Right lobe of liver (tissue), 6 donors: ENCODE results near the gene ADGRL3. TPM values are rescaled to one million over a fixed set of nuclear protein-coding genes. Genes with fewer than 3 reads are reported as not detected.

Experiments used
- ATAC-seq, 4 donors: fragments of 200-7000 bp; cut with Tn5 transposase; one replicate each; pipeline ENCODE4 v1.9.1; 2020; ENCODE audit warnings: mild to moderate bottlenecking in 4 of 4, moderate library complexity in 4 of 4
- DNase-seq, 3 donors: peaks; one replicate each; pipeline ENCODE4 v3.0.0-alpha.2; 2020
- H3K27ac ChIP-seq, 3 donors: fragments of 200-600 bp; one replicate each; pipeline ENCODE4 v1.8.0; 2022
- H3K27me3 ChIP-seq, 2 donors: fragments of 200-600 bp; one replicate each; pipeline ENCODE4 v1.8.0; 2022
- H3K36me3 ChIP-seq, 4 donors: fragments of 200-600 bp; sonication (generic) in 1 of 4; one replicate each; pipeline versions ENCODE4 v1.5.1 to v1.8.0; 2017 to 2022; ENCODE audit warnings: control low read depth in 1 of 4
- H3K4me1 ChIP-seq, 4 donors: fragments of 200-600 bp; sonication (generic) in 1 of 4; one replicate each; pipeline versions ENCODE4 v1.5.1 to v1.8.0; 2017 to 2022; ENCODE audit warnings: control low read depth in 1 of 4
- H3K4me3 ChIP-seq, 3 donors: fragments of 200-600 bp; one replicate each; pipeline ENCODE4 v1.8.0; 2022
- H3K9me3 ChIP-seq, 4 donors: fragments of 200-600 bp; sonication (generic) in 1 of 4; one replicate each; pipeline versions ENCODE4 v1.5.1 to v1.8.0; 2017 to 2022; ENCODE audit warnings: control low read depth in 1 of 4
- POLR2A ChIP-seq: fragments of 450-650 bp; IDR thresholded peaks from one replicate; pipeline ENCODE4 v1.6.1; 2017; ENCODE audit warnings: antibody characterized with exemption, mild to moderate bottlenecking
- WGBS: methylation state at CpG from one replicate; pipeline ENCODE4 v1.1.6; 2018; ENCODE audit warnings: low coverage, low lambda C conversion rate; ENCODE audit not compliant: insufficient coverage; ENCODE audit errors: missing lambda C conversion rate; 5-methylcytosine and 5-hydroxymethylcytosine counted together
- intact Hi-C, 2 donors: fragments of 100-400 bp; cut with DNase I; formaldehyde crosslinking; loops; one replicate each; pipeline versions ENCODE4 v1.11.2 to v1.14.1; 2022
- total RNA-seq, 6 experiments: library from RNA; depleted of rRNA in 2 of 6; stranded (reverse); fragments of >200 nt in 2 of 6; fragmentation: NEBNext Ultra II Directional in 3 of 6; extraction: Animal tissue kit (Norgen Biotek cat#: 25700) in 3 of 6; gene quantifications; one replicate each; pipeline versions ENCODE4 v1.1.0 to v1.2.4, GENCODE V29; 2016 to 2023
- TF ChIP-seq, protein P1 (sequence below), 4 donors: fragments of 200-600 bp in 3 of 4; fragments of 450-650 bp in 1 of 4; IDR thresholded peaks; one replicate each; pipeline versions ENCODE4 v1.5.1 to v1.8.0; 2016 to 2022; ENCODE audit warnings: antibody characterized with exemption in 4 of 4, mild to moderate bottlenecking in 2 of 4
- donor health status: DM: no; HTN: yes; CAD: no.
- donor health status: DM: no; HTN: no; CAD: no.
- donor health status: DM: no; HTN: no; CAD: no.
- donor health status: DM: no; HTN: yes; CAD: no.
- donor health status: DM: no; HTN: yes; CAD: no.

ADGRL3 gene
- total RNA-seq, 6 experiments from 2014 or later, result 0.06 to 1.1 (median 0.35) TPM

DNA sequence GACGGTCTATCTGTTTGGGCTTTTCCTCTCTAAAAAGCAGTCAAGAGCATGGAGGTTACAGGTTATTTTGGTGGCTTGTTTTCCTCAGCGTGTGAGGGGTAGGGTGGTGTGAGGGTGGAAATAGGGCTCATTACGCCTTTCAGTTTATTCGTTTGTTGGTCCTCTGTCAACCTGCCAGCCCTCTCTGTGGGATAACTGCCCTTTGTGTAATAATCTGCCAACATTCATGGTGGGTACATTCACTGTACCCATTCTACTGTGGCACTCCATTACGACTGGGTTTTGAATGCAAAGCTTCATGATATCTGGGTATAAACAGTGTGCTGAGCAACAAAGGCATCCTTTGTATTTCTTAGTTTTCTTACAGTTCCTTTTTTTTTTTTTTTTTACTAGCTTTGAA is 136.4 kb downstream of the ADGRL3 start:
- DNase-seq, result no peak
- no peak for ATAC-seq
- TF ChIP-seq, protein P1, sequence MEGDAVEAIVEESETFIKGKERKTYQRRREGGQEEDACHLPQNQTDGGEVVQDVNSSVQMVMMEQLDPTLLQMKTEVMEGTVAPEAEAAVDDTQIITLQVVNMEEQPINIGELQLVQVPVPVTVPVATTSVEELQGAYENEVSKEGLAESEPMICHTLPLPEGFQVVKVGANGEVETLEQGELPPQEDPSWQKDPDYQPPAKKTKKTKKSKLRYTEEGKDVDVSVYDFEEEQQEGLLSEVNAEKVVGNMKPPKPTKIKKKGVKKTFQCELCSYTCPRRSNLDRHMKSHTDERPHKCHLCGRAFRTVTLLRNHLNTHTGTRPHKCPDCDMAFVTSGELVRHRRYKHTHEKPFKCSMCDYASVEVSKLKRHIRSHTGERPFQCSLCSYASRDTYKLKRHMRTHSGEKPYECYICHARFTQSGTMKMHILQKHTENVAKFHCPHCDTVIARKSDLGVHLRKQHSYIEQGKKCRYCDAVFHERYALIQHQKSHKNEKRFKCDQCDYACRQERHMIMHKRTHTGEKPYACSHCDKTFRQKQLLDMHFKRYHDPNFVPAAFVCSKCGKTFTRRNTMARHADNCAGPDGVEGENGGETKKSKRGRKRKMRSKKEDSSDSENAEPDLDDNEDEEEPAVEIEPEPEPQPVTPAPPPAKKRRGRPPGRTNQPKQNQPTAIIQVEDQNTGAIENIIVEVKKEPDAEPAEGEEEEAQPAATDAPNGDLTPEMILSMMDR (IDR thresholded peaks at IDR 0.05), result no peak
- TF ChIP-seq POLR2A, result no peak
- WGBS, result 37% methylated on average over 5 of the region's 5 CpGs
- no peaks in the 10 kb centered on the region for H3K4me1 ChIP-seq
- H3K4me3 ChIP-seq, result no peak overlapping the region
- no peak overlapping the region for H3K27ac ChIP-seq
- intact Hi-C loops, result no loop called here
- no peaks in the 10 kb centered on the region for H3K27me3 ChIP-seq
- no peaks in the 10 kb centered on the region for H3K36me3 ChIP-seq
- no peaks in the 10 kb centered on the region for H3K9me3 ChIP-seq

DNA sequence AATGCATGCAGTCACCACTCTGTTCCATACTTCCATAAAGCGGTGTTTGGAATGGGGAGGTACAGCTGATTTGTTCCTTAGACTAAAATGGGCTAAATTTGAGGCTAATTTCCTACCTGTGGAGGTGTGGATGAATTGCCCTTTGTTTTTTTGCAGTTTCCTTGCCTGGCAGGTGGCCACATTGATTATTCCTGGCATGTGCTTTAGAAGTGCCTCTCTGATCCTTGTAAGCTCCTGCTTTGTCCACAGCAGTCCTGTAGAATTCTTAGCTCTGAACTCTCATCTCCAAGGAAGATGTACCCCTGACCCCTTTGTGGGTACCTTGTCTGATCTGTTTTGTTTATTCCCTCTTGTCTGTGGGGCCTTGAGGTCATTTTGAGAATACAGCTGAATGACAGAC is 136.8 kb downstream of the ADGRL3 start:
- WGBS, result 31% methylated on average over 1 of the region's 1 CpG
- H3K27me3 ChIP-seq, result no peaks in the 10 kb centered on the region
- H3K9me3 ChIP-seq, result no peaks in the 10 kb centered on the region
- DNase-seq (no peak), ATAC-seq (no peak)
- TF ChIP-seq, protein P1 (IDR thresholded peaks at IDR 0.05), result no peak
- no peak for TF ChIP-seq POLR2A
- H3K4me3 ChIP-seq, result no peak overlapping the region
- H3K27ac ChIP-seq, result no peak overlapping the region
- H3K4me1 ChIP-seq, result no peaks in the 10 kb centered on the region
- intact Hi-C loops, result no loop called here
- H3K36me3 ChIP-seq, result no peaks in the 10 kb centered on the region

DNA sequence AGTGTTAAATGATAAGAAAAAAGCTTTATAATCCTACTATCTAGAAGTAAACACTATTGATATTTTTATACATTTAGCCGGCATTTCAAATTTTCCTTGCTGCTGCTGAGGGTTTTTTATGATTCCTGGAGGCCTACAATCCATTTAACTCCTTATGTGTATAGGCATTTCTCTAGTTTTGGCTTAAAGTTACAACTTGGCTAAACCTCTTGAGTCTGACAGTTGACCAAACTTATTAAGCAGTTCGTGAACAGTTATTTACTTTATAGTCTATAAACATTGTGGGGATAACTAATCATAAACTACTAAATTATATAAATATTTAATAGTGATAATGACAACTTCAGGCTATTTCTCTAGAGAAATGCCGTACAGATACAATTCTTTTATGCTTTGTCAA is 141.9 kb downstream of the ADGRL3 start:
- intact Hi-C loops, result no loop called here
- Histone ChIP-seq H3K27me3 (no peaks in the 10 kb centered on the region), H3K4me1 (no peaks in the 10 kb centered on the region), H3K36me3 (no peaks in the 10 kb centered on the region), H3K4me3 (no peak overlapping the region), H3K27ac (no peak overlapping the region), H3K9me3 (no peaks in the 10 kb centered on the region)
- ATAC-seq, result no peak
- TF ChIP-seq, protein P1 (IDR thresholded peaks at IDR 0.05), result no peak
- no peak for TF ChIP-seq POLR2A
- no peak for DNase-seq
- 42% methylated on average over 3 of the region's 3 CpGs for WGBS

DNA sequence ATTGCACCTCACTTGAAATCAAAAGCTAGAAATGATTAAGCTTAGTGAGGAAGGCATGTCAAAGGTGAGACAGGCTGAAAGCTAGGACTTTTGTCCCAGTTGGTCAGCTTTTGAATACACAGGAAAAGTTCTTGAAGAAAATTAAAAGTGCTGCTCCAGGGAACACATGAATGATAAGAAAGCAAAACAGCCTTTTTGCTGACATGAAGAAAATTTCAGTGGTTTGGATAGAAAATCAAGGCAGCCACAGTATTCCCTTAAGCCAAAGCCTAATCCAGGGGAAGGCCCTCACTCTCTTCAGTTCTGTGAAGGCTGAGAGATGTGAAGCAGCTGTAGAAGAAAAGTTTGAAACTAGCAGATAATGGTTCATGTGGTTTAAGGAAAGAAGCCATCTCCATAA is 150.8 kb downstream of the ADGRL3 start:
- intact Hi-C loops, result no loop called here

More for the DNA sequence above, 150.8 kb downstream of the ADGRL3 start:
- H3K27me3 ChIP-seq, result no peaks in the 10 kb centered on the region
- ATAC-seq, result no peak
- TF ChIP-seq, protein P1 (IDR thresholded peaks at IDR 0.05), result no peak
- no peak for TF ChIP-seq POLR2A
- no peaks in the 10 kb centered on the region for H3K9me3 ChIP-seq
- DNase-seq, result no peak
- no peak overlapping the region for H3K27ac ChIP-seq
- H3K36me3 ChIP-seq, result no peaks in the 10 kb centered on the region
- H3K4me1 ChIP-seq, result no peaks in the 10 kb centered on the region
- no peak overlapping the region for H3K4me3 ChIP-seq
